ENCODE data around the gene OS9. TPM values are rescaled to one million over a fixed set of nuclear protein-coding genes. Genes with fewer than 3 reads are reported as not detected.
"Not testable (repeated sequence)": the region's sequence is repeated elsewhere in the genome, so short reads cannot be mapped to it uniquely, and the experiment has no call there.

The OS9 gene
- total RNA-seq, 1 donor from 2014 or later = 230 TPM

- no peak for DNase-seq (ENCODE audit: low spot score)
- intact Hi-C loops (cut with DNase I) = no loop called here
Observed at GRCh38 chr12:57692500-57692899, 1.4 kb upstream of the OS9 start.

GRCh38 chr12:57693317-57693658, 644 bp upstream of the OS9 start:
- intact Hi-C loops (cut with DNase I) = no loop called here
- ATAC-seq (no peak), DNase-seq (ENCODE audit: low spot score) (no peak)

More at GRCh38 chr12:57692500-57692899, 1.4 kb upstream of the OS9 start:
- no peak for ATAC-seq

- DNase-seq (ENCODE audit: low spot score) (no peak), ATAC-seq (no peak)
- intact Hi-C loops (cut with DNase I) = no loop called here
Observed at GRCh38 chr12:57694459-57695019, 607 bp downstream of the OS9 start.

GRCh38 chr12:57695770-57696432, 2.0 kb downstream of the OS9 start:
- DNase-seq (ENCODE audit: low spot score) (no peak), ATAC-seq (no peak)
- intact Hi-C loops (cut with DNase I) = no loop called here

- DNase-seq (ENCODE audit: low spot score) (no peak), ATAC-seq (no peak)
- intact Hi-C loops (cut with DNase I) = no loop called here
Observed at GRCh38 chr12:57697076-57697475, 3.1 kb downstream of the OS9 start.

GRCh38 chr12:57698414-57698813, 4.5 kb downstream of the OS9 start:
- DNase-seq (ENCODE audit: low spot score) (no peak), ATAC-seq (no peak)
- intact Hi-C loops (cut with DNase I) = no loop called here

GRCh38 chr12:57700317-57700716, 6.4 kb downstream of the OS9 start:
- intact Hi-C loops (cut with DNase I) = no loop called here
- ATAC-seq (no peak), DNase-seq (ENCODE audit: low spot score) (no peak)

- no peak for ATAC-seq
- intact Hi-C loops (cut with DNase I) = no loop called here
Observed at GRCh38 chr12:57707250-57707649, 13.3 kb downstream of the OS9 start.

GRCh38 chr12:57708296-57708695, 14.4 kb downstream of the OS9 start:
- no peak for DNase-seq (ENCODE audit: low spot score)
- intact Hi-C loops (cut with DNase I) = no loop called here
- ATAC-seq = no peak

More at GRCh38 chr12:57707250-57707649, 13.3 kb downstream of the OS9 start:
- DNase-seq (ENCODE audit: low spot score) = no peak

GRCh38 chr12:57712701-57713100, 18.8 kb downstream of the OS9 start:
- intact Hi-C loops (cut with DNase I) = no loop called here
- no peak for ATAC-seq
- DNase-seq (ENCODE audit: low spot score) = no peak

- DNase-seq (ENCODE audit: low spot score) = no peak
- intact Hi-C loops (cut with DNase I) = no loop called here
- ATAC-seq = no peak
Observed at GRCh38 chr12:57713209-57713608, 19.3 kb downstream of the OS9 start.

GRCh38 chr12:57715036-57715748, 21.3 kb downstream of the OS9 start:
- intact Hi-C loops (cut with DNase I); DNase-seq (ENCODE audit: low spot score); ATAC-seq: not testable (repeated sequence)

- ATAC-seq (no peak), DNase-seq (ENCODE audit: low spot score) (no peak)
- intact Hi-C loops (cut with DNase I) = no loop called here
Observed at GRCh38 chr12:57715786-57716185, 21.9 kb downstream of the OS9 start.

- intact Hi-C loops (cut with DNase I) = no loop called here
- ATAC-seq = no peak
- DNase-seq (ENCODE audit: low spot score) = no peak
Observed at GRCh38 chr12:57716305-57716704, 22.4 kb downstream of the OS9 start.

- intact Hi-C loops (cut with DNase I) = no loop called here
- DNase-seq (ENCODE audit: low spot score) = no peak
- ATAC-seq = no peak
Observed at GRCh38 chr12:57717131-57717530, 23.2 kb downstream of the OS9 start.

- ATAC-seq (no peak), DNase-seq (ENCODE audit: low spot score) (no peak)
- intact Hi-C loops (cut with DNase I) = no loop called here
Observed at GRCh38 chr12:57717846-57718640, 24.1 kb downstream of the OS9 start.

- ATAC-seq = no peak
- DNase-seq (ENCODE audit: low spot score) = no peak
- intact Hi-C loops (cut with DNase I) = no loop called here
Observed at GRCh38 chr12:57718641-57719528, 25.0 kb downstream of the OS9 start.

GRCh38 chr12:57719777-57720605, 26.1 kb downstream of the OS9 start:
- intact Hi-C loops (cut with DNase I) = no loop called here
- ATAC-seq (no peak), DNase-seq (ENCODE audit: low spot score) (no peak)
